ENCODE data around the gene ZNF554.

GRCh38 chr19:2852598-2852997, 32.9 kb downstream of the ZNF554 start:
- no peak for TF ChIP-seq CTCF (IDR thresholded peaks at IDR 0.05; ENCODE audit: low read depth, low read length)
- no peak for TF ChIP-seq EZH2phosphoT487 (IDR thresholded peaks at IDR 0.05; ENCODE audit: low read depth)
